HepG2 (cell line): ENCODE data around the gene CSNK1D. TPM values are rescaled to one million over a fixed set of nuclear protein-coding genes. Genes with fewer than 3 reads are reported as not detected.
A peak's percentile ranks its signal among the peaks of the same experiment; 100 is the strongest.

Experiments
- KLF13 ChIP-seq: sonication (generic); formaldehyde crosslinking; IDR thresholded peaks from 2 replicates; pipeline ENCODE4 v1.4.0; 2020; ENCODE audit warnings: mild to moderate bottlenecking, missing genetic modification reagents
- NFYC ChIP-seq: IDR thresholded peaks from 2 replicates; pipeline ENCODE4 v1.6.1; 2016; ENCODE audit warnings: missing genetic modification reagents, missing compliant biosample characterization
- RFXANK ChIP-seq: IDR thresholded peaks from 2 replicates; pipeline ENCODE4 v1.6.1; 2016
- RXRA ChIP-seq: sonication (generic); formaldehyde crosslinking; IDR thresholded peaks from 2 replicates; pipeline ENCODE4 v1.5.1; 2020; ENCODE audit warnings: missing genetic modification reagents
- SNAI1 ChIP-seq: sonication (generic); formaldehyde crosslinking; IDR thresholded peaks from 2 replicates; pipeline ENCODE4 v1.5.0; 2020; ENCODE audit warnings: mild to moderate bottlenecking, missing genetic modification reagents, borderline replicate concordance
- SOX5 ChIP-seq: IDR thresholded peaks from 2 replicates; pipeline ENCODE4 v1.6.1; 2016; ENCODE audit warnings: borderline replicate concordance
- SRF ChIP-seq: IDR thresholded peaks from 2 replicates; pipeline ENCODE4 v1.6.1; 2011; ENCODE audit warnings: mild to moderate bottlenecking, low read depth, low read length, moderate library complexity
- SRSF1 ChIP-seq: fragments of 200-400 bp; formaldehyde crosslinking; optimal IDR thresholded peaks from 2 replicates; pipeline ENCODE3; 2017; ENCODE audit warnings: mild to moderate bottlenecking, low read depth, low read length, moderate library complexity
- YY1 ChIP-seq: IDR thresholded peaks from 2 replicates; pipeline ENCODE4 v1.6.1; 2011; ENCODE audit warnings: low read length, low read depth, moderate library complexity, mild to moderate bottlenecking; ENCODE audit not compliant: insufficient read depth, insufficient replicate concordance
- ZBTB1 ChIP-seq: sonication (generic); formaldehyde crosslinking; IDR thresholded peaks from 2 replicates; pipeline ENCODE4 v1.4.0; 2020; ENCODE audit warnings: missing genetic modification reagents, borderline replicate concordance
- ZBTB21 ChIP-seq: sonication (generic); formaldehyde crosslinking; IDR thresholded peaks from 2 replicates; pipeline ENCODE4 v1.4.0; 2020; ENCODE audit warnings: missing genetic modification reagents
- ZFP36L2 ChIP-seq: sonication (generic); formaldehyde crosslinking; IDR thresholded peaks from 2 replicates; pipeline ENCODE4 v1.4.0; 2020; ENCODE audit warnings: missing genetic modification reagents
- ZNF143 ChIP-seq: sonication (generic); formaldehyde crosslinking; IDR thresholded peaks from 2 replicates; pipeline ENCODE4 v1.4.0; 2020; ENCODE audit warnings: missing genetic modification reagents
- ZNF713 ChIP-seq: sonication (generic); formaldehyde crosslinking; IDR thresholded peaks from 2 replicates; pipeline ENCODE4 v1.4.0; 2020; ENCODE audit warnings: mild to moderate bottlenecking, missing genetic modification reagents
- ZSCAN21 ChIP-seq: sonication (generic); formaldehyde crosslinking; IDR thresholded peaks from 2 replicates; pipeline ENCODE4 v1.8.0; 2022; ENCODE audit warnings: mild to moderate bottlenecking, missing genetic modification reagents, moderate library complexity, borderline replicate concordance
- polyA plus RNA-seq, 8 experiments: library from polyadenylated mRNA; depleted of rRNA in 3 of 8; stranded (reverse) in 7 of 8; unstranded in 1 of 8; fragments of >200 nt; fragmentation: Illumina TruSeq in 4 of 8; extraction: Trizol in 4 of 8; gene quantifications; 2 replicates each; pipeline versions ENCODE4 v1.2.1 to v1.2.3, GENCODE V29; 2011 to 2016; ENCODE audit warnings: low read depth in 4 of 8, missing spikeins in 1 of 8, mixed read lengths in 1 of 8; ENCODE audit not compliant: insufficient read depth in 1 of 8
- total RNA-seq, 5 experiments: library from RNA; depleted of rRNA; stranded (reverse); fragments of >200 nt; fragmentation: Illumina TruSeq; extraction: Trizol; gene quantifications; 2 replicates each; pipeline ENCODE4 v1.2.3, GENCODE V29; 2016; ENCODE audit warnings: low read depth in 1 of 5
- TF ChIP-seq, protein P1 (sequence below), 2 experiments: fragments of 450-650 bp in 1 of 2; sonication (generic) in 1 of 2; formaldehyde crosslinking in 1 of 2; IDR thresholded peaks; 2 replicates each; pipeline versions ENCODE4 v1.6.1 to v1.8.0; 2016 to 2022; ENCODE audit warnings: antibody characterized with exemption in 1 of 2, mild to moderate bottlenecking in 1 of 2, missing genetic modification reagents in 1 of 2
- TF ChIP-seq, protein P2 (sequence below): sonication (generic); formaldehyde crosslinking; IDR thresholded peaks from 2 replicates; pipeline ENCODE4 v1.9.0; 2021; ENCODE audit warnings: missing genetic modification reagents, mild to moderate bottlenecking, borderline replicate concordance
- TF ChIP-seq, protein P3 (sequence below): IDR thresholded peaks from 2 replicates; pipeline ENCODE4 v1.6.1; 2016; ENCODE audit warnings: low read depth
- TF ChIP-seq, protein P4 (sequence below): sonication (generic); formaldehyde crosslinking; IDR thresholded peaks from 2 replicates; pipeline ENCODE4 v1.5.0; 2020; ENCODE audit warnings: missing genetic modification reagents, mild to moderate bottlenecking, borderline replicate concordance

CSNK1D gene
- total and polyA plus RNA-seq, 2 of the 13 experiments (the other 11 are each of a cell fraction or from before 2014, with no cell fraction given): 31.5 to 128 TPM

DNA sequence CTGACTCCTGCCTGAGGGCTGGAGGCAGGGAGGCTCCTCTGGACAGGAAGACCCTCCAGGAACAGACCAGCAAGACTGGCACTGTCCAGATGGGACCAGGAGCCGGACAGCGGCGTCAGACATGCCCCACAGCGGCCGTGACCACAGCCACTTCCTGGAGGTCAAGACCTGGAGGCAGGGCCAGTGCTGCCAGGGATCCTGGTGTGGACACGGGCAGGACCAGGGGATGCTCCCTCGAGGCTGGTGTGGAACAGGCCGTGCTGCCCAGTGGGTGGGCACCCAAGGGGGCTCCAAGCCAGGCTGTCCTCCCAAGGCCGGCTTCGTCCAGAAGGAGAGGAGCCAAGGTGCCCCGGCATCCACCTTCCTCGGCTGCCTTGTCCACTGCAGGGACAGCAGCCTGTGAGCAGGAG is 56.4 kb downstream of the CSNK1D start (continued):
- TF ChIP-seq ZSCAN21: no peak
- TF ChIP-seq, protein P1, sequence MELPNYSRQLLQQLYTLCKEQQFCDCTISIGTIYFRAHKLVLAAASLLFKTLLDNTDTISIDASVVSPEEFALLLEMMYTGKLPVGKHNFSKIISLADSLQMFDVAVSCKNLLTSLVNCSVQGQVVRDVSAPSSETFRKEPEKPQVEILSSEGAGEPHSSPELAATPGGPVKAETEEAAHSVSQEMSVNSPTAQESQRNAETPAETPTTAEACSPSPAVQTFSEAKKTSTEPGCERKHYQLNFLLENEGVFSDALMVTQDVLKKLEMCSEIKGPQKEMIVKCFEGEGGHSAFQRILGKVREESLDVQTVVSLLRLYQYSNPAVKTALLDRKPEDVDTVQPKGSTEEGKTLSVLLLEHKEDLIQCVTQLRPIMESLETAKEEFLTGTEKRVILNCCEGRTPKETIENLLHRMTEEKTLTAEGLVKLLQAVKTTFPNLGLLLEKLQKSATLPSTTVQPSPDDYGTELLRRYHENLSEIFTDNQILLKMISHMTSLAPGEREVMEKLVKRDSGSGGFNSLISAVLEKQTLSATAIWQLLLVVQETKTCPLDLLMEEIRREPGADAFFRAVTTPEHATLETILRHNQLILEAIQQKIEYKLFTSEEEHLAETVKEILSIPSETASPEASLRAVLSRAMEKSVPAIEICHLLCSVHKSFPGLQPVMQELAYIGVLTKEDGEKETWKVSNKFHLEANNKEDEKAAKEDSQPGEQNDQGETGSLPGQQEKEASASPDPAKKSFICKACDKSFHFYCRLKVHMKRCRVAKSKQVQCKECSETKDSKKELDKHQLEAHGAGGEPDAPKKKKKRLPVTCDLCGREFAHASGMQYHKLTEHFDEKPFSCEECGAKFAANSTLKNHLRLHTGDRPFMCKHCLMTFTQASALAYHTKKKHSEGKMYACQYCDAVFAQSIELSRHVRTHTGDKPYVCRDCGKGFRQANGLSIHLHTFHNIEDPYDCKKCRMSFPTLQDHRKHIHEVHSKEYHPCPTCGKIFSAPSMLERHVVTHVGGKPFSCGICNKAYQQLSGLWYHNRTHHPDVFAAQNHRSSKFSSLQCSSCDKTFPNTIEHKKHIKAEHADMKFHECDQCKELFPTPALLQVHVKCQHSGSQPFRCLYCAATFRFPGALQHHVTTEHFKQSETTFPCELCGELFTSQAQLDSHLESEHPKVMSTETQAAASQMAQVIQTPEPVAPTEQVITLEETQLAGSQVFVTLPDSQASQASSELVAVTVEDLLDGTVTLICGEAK (IDR thresholded peaks at IDR 0.05): no peak
- TF ChIP-seq, protein P1 (CRISPR knock-in tag; IDR thresholded peaks at IDR 0.05): no peak
- TF ChIP-seq ZNF143 (CRISPR knock-in tag): no peak
- TF ChIP-seq, protein P2, sequence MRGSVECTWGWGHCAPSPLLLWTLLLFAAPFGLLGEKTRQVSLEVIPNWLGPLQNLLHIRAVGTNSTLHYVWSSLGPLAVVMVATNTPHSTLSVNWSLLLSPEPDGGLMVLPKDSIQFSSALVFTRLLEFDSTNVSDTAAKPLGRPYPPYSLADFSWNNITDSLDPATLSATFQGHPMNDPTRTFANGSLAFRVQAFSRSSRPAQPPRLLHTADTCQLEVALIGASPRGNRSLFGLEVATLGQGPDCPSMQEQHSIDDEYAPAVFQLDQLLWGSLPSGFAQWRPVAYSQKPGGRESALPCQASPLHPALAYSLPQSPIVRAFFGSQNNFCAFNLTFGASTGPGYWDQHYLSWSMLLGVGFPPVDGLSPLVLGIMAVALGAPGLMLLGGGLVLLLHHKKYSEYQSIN: no peak
- TF ChIP-seq, protein P3, sequence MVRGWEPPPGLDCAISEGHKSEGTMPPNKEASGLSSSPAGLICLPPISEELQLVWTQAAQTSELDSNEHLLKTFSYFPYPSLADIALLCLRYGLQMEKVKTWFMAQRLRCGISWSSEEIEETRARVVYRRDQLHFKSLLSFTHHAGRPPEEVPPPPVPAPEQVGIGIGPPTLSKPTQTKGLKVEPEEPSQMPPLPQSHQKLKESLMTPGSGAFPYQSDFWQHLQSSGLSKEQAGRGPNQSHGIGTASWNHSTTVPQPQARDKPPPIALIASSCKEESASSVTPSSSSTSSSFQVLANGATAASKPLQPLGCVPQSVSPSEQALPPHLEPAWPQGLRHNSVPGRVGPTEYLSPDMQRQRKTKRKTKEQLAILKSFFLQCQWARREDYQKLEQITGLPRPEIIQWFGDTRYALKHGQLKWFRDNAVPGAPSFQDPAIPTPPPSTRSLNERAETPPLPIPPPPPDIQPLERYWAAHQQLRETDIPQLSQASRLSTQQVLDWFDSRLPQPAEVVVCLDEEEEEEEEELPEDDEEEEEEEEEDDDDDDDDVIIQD (CRISPR knock-in tag): no peak
- TF ChIP-seq ZBTB1 (CRISPR knock-in tag): no peak
- no peak for TF ChIP-seq SRF
- no peak for TF ChIP-seq NFYC (CRISPR knock-in tag)
- no peak for TF ChIP-seq RFXANK (CRISPR knock-in tag)
- TF ChIP-seq KLF13 (CRISPR knock-in tag): no peak
- TF ChIP-seq SOX5 (CRISPR knock-in tag): no peak
- 0 out of 2 replicates have a peak, but pooled peaks have one; percentile 20 for TF ChIP-seq SNAI1 (CRISPR knock-in tag)
- no peak for TF ChIP-seq ZNF713 (CRISPR knock-in tag)
- no peak for TF ChIP-seq ZBTB21 (CRISPR knock-in tag)
- TF ChIP-seq, protein P4, sequence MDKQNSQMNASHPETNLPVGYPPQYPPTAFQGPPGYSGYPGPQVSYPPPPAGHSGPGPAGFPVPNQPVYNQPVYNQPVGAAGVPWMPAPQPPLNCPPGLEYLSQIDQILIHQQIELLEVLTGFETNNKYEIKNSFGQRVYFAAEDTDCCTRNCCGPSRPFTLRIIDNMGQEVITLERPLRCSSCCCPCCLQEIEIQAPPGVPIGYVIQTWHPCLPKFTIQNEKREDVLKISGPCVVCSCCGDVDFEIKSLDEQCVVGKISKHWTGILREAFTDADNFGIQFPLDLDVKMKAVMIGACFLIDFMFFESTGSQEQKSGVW (CRISPR knock-in tag): no peak
- TF ChIP-seq RXRA (CRISPR knock-in tag): no peak
- no peak for TF ChIP-seq SRSF1
- no peak for TF ChIP-seq ZFP36L2 (CRISPR knock-in tag)
- no peak for TF ChIP-seq YY1
